Measurements from ENCODE around the gene DDOST.

DNA sequence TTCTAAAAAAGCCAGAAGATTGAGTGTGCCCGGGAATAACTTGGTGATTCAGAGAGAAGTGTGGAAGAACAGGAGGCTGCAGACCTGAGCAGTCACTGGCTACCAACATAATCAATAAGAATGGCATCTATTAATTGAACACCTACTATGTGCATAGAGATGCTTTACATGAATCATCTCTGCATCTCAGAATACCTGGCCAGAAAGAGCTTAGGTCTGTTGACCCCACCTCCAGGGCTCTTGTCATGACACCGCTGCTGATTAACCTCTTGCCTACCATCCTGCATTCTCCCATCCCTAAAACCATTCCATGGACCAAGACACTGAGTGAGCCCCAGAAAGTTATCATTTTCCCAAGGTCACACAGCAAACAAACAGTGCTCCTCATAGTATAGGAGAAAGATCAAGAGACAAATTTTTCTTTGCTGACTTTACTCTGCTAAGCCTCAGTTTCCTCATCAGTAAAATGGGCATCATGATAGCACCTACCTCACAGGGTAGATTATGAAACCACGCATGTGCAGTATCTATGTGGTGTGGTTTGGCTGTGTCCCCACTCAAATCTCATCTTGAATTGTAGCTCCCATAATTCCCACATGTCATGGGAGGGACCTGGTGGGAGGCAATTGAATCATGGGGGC is 44.2 kb downstream of the DDOST start:
- TF ChIP-seq, protein P1, sequence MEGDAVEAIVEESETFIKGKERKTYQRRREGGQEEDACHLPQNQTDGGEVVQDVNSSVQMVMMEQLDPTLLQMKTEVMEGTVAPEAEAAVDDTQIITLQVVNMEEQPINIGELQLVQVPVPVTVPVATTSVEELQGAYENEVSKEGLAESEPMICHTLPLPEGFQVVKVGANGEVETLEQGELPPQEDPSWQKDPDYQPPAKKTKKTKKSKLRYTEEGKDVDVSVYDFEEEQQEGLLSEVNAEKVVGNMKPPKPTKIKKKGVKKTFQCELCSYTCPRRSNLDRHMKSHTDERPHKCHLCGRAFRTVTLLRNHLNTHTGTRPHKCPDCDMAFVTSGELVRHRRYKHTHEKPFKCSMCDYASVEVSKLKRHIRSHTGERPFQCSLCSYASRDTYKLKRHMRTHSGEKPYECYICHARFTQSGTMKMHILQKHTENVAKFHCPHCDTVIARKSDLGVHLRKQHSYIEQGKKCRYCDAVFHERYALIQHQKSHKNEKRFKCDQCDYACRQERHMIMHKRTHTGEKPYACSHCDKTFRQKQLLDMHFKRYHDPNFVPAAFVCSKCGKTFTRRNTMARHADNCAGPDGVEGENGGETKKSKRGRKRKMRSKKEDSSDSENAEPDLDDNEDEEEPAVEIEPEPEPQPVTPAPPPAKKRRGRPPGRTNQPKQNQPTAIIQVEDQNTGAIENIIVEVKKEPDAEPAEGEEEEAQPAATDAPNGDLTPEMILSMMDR (IDR thresholded peaks at IDR 0.05), result no peak
- no peak for TF ChIP-seq ZFX (IDR thresholded peaks at IDR 0.05; ENCODE audit: borderline replicate concordance)

Measured in 22Rv1 (cell line).